Measurements from ENCODE around the gene CDK17.

GRCh38 chr12:96323906-96324305 is 76.3 kb downstream of the CDK17 start:
- TF ChIP-seq CTCF (IDR thresholded peaks at IDR 0.05) = no peak
- TF ChIP-seq POLR2A (IDR thresholded peaks at IDR 0.05) = no peak

Measured in thyroid gland (tissue), 4 donors.